ENCODE measurements around the gene CCSER2. TPM values are rescaled to one million over a fixed set of nuclear protein-coding genes. Genes with fewer than 3 reads are reported as not detected.
"Not testable (repeated sequence)": the region's sequence is repeated elsewhere in the genome, so short reads cannot be mapped to it uniquely, and the experiment has no call there.

CCSER2 gene
- total and polyA plus RNA-seq, 4 donors: 23.1 to 111 (median 59.4) TPM

DNA sequence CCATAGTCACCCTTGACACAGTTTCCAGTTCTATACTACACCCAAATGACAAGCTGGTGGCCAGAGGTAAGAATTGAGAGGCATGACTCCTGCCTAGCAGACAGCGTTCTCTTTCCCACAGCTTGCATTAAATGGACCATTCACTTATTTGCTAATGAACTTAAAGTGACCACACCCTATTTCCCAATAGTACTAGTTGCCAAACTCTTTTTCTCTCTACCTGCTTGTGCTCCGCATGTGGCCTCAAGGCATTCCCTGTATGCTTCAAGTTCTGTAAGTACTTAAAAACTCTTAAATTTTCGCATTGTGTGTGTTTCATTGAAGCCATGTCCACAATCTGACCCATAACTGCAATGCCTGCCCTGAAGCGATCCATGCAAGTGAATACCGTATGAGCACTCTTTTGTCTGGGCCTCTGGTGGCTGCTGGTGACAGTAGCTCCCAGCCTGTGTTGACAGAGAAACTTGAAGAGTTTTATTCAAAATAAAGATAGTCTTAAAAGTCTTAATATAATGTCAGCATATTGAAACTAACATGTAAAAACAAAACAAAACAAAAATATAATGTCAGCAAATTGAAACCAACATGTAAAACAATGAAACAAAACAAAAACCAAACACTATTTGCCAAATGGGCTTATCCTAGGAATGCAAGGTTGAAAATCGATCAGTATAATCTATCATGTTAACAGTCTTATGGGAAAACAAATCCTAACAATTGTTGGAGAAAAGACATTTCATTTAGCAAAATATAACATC lies 73.6 kb downstream of the CCSER2 start:
- no peak for ATAC-seq (ENCODE audit: low FRiP score)
- H3K9me3 ChIP-seq (ENCODE audit: control insufficient read depth, low read length): no peaks in the 10 kb centered on the region
- intact Hi-C loops (cut with DNase I): no loop called here
- H3K36me3 ChIP-seq (ENCODE audit: control insufficient read depth in 1 of 2, insufficient read depth in 2 of 2, low read length in 1 of 2): no peaks in the 10 kb centered on the region
- H3K27ac ChIP-seq (ENCODE audit: low read depth in 1 of 2, low read length in 2 of 2): no peak overlapping the region
- H3K4me1 ChIP-seq (ENCODE audit: control insufficient read depth in 1 of 2, insufficient read depth in 2 of 2, low read length in 2 of 2): no peaks in the 10 kb centered on the region
- no peak for DNase-seq
- no peak overlapping the region for H3K4me3 ChIP-seq (ENCODE audit: low read length in 2 of 2)
- H3K27me3 ChIP-seq (ENCODE audit: control insufficient read depth in 1 of 2, insufficient read depth in 2 of 2, low read length in 1 of 2): no peaks in the 10 kb centered on the region
- 91 to 92% methylated on average over 6 of the region's 6 CpGs for WGBS, 2 donors

DNA sequence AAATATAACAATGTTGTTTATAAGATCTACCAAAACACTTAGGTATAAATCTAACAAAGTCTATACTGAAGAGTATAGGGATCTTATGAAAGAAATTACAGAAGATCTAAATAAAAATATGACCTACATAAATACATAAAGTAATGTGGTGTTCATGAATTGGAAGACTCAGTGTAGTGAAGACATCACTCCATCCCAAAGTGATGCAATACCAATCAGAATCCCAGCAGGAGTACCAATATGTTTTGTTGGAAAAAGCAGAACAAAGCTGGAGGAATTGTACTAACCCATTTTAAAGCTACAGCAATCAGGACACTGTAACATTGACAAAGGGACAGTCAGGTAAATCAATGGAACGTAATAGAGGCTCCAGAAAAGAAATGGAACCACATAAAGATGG lies 76.4 kb downstream of the CCSER2 start:
- DNase-seq (no peak), ATAC-seq (ENCODE audit: low FRiP score) (no peak)
- Histone ChIP-seq H3K27me3 (ENCODE audit: control insufficient read depth in 1 of 2, insufficient read depth in 2 of 2, low read length in 1 of 2) (no peaks in the 10 kb centered on the region), H3K4me3 (ENCODE audit: low read length in 2 of 2) (no peak overlapping the region), H3K4me1 (ENCODE audit: control insufficient read depth in 1 of 2, insufficient read depth in 2 of 2, low read length in 2 of 2) (no peaks in the 10 kb centered on the region), H3K27ac (ENCODE audit: low read depth in 1 of 2, low read length in 2 of 2) (no peak overlapping the region), H3K9me3 (ENCODE audit: control insufficient read depth, low read length) (no peaks in the 10 kb centered on the region), H3K36me3 (ENCODE audit: control insufficient read depth in 1 of 2, insufficient read depth in 2 of 2, low read length in 1 of 2) (no peaks in the 10 kb centered on the region)
- intact Hi-C loops (cut with DNase I): no loop called here
- 96% methylated on average over 1 of the region's 1 CpG for WGBS, 2 donors

DNA sequence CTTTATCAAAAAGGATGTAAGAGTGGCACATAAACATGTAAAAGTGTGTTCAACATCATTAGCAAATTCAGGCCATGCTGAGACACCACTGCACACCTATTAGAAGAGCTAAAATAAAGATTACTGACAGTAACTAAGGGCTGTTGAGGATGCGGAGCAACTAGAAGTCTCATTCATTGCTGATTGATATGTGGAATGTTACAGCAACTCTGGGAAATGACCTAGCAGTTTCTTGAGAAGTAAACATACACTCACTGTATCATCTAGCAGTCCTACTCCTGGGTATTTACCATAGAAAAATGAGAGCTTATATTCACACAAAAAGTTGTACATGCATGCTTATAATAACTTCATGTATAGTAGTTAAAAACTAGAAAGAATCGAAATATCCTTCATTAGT lies 77.3 kb downstream of the CCSER2 start:
- no peaks in the 10 kb centered on the region for H3K4me1 ChIP-seq (ENCODE audit: control insufficient read depth in 1 of 2, insufficient read depth in 2 of 2, low read length in 2 of 2)
- intact Hi-C loops (cut with DNase I): loop anchor here in 1 of 2 donors (2.0 kb wide), 1 partner anchor 19 kb away; no protein-coding TSS in a partner anchor
- ATAC-seq (ENCODE audit: low FRiP score) (no peak), DNase-seq (no peak)
- no peak overlapping the region for H3K27ac ChIP-seq (ENCODE audit: low read depth in 1 of 2, low read length in 2 of 2)
- H3K4me3 ChIP-seq (ENCODE audit: low read length in 2 of 2): no peak overlapping the region
- no peaks in the 10 kb centered on the region for H3K9me3 ChIP-seq (ENCODE audit: control insufficient read depth, low read length)
- no peaks in the 10 kb centered on the region for H3K36me3 ChIP-seq (ENCODE audit: control insufficient read depth in 1 of 2, insufficient read depth in 2 of 2, low read length in 1 of 2)
- H3K27me3 ChIP-seq (ENCODE audit: control insufficient read depth in 1 of 2, insufficient read depth in 2 of 2, low read length in 1 of 2): no peaks in the 10 kb centered on the region
- WGBS, 2 donors: 98% methylated on average over 2 of the region's 2 CpGs

DNA sequence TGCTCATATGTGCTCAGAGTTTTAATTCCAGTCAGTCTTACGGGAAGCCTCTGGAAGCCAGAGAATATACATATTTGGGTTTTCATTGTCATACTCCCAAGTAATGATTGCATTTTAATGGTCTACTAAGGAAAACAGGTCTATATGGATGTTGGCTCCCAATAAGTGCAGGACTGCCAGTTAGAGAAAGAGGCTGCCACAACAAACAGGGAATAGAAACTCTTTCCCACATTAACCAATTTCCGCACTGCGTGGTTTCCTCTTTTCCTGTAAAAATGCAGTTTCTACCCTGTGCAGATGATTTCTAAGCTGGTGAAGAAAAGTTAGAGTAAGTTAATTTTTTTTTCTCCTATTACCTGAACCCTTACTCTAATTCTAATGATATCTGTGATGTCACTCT lies 78.2 kb downstream of the CCSER2 start:
- no peaks in the 10 kb centered on the region for H3K36me3 ChIP-seq (ENCODE audit: control insufficient read depth in 1 of 2, insufficient read depth in 2 of 2, low read length in 1 of 2)
- intact Hi-C loops (cut with DNase I): loop anchor here in 1 of 2 donors (2.0 kb wide), 1 partner anchor 18 kb away; no protein-coding TSS in a partner anchor
- H3K27me3 ChIP-seq (ENCODE audit: control insufficient read depth in 1 of 2, insufficient read depth in 2 of 2, low read length in 1 of 2): no peaks in the 10 kb centered on the region
- peak overlapping the region in 1 of 2 donors; percentile 43 for H3K27ac ChIP-seq (ENCODE audit: low read depth in 1 of 2, low read length in 2 of 2)
- DNase-seq (no peak), ATAC-seq (ENCODE audit: low FRiP score) (peak; percentile 48)
- H3K4me1 ChIP-seq (ENCODE audit: control insufficient read depth in 1 of 2, insufficient read depth in 2 of 2, low read length in 2 of 2): no peaks in the 10 kb centered on the region
- H3K9me3 ChIP-seq (ENCODE audit: control insufficient read depth, low read length): no peaks in the 10 kb centered on the region
- no peak overlapping the region for H3K4me3 ChIP-seq (ENCODE audit: low read length in 2 of 2)
- WGBS, 2 donors: 1 to 6% methylated on average over 3 of the region's 3 CpGs

DNA sequence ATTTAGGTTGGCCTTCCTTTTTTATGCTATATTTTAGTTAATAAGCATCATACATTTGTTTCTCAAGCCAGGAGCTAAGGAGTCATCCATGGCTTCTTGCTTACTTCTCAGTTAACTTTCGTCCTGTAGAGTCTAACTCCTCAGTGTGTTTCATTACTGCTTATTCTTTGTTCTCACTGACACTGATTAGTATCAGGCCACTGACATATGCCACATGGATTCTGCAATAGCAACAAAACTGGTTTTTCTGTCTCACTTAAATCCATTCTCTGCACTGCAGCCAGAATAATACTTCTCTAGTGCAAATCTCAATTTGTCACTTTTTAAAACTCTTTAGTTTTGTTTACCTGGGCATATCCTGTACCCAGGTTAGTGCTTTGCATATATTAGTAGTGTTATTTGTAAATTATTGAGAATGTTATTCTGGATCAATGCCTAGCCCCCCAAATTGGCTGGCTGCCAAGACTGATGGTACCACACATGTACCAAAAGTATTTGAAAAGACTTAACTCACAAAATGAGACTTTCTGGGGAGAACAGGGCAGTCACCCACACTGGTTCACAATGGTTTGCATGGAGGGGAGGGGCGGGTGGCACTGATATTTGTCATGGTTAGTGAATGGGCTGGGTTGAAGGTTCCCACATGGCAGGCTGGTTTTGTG lies 79.1 kb downstream of the CCSER2 start:
- intact Hi-C loops (cut with DNase I): loop anchor here in 1 of 2 donors (2.0 kb wide), 1 partner anchor 17 kb away; no protein-coding TSS in a partner anchor

DNA sequence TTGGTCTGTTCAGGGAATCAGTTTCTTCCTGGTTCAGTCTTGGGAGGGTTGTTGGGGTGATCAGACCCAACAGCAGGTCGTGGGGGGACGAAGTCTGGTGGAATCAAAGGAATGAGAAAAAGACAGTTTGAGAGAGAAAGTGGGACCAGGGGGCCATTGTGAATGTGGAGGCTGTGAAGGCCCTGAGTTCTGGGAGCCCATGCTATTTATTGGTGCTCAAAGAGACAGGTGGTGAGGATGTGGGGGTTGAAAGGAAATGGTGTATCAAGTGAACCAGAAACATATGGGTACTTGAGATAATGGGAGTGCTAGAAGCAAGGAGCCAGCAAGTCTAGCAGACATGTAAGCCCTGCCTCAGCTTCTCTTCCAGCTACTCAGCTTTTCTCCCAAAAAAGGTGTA lies 84.1 kb downstream of the CCSER2 start:
- H3K36me3 ChIP-seq (ENCODE audit: control insufficient read depth in 1 of 2, insufficient read depth in 2 of 2, low read length in 1 of 2): no peaks in the 10 kb centered on the region
- H3K4me3 ChIP-seq (ENCODE audit: low read length in 2 of 2): no peak overlapping the region
- H3K9me3 ChIP-seq (ENCODE audit: control insufficient read depth, low read length): no peaks in the 10 kb centered on the region
- H3K27ac ChIP-seq (ENCODE audit: low read depth in 1 of 2, low read length in 2 of 2): no peak overlapping the region
- no peak for DNase-seq
- no peaks in the 10 kb centered on the region for H3K4me1 ChIP-seq (ENCODE audit: control insufficient read depth in 1 of 2, insufficient read depth in 2 of 2, low read length in 2 of 2)
- no peaks in the 10 kb centered on the region for H3K27me3 ChIP-seq (ENCODE audit: control insufficient read depth in 1 of 2, insufficient read depth in 2 of 2, low read length in 1 of 2)
- intact Hi-C loops (cut with DNase I): no loop called here
- ATAC-seq (ENCODE audit: low FRiP score): no peak
- WGBS, 2 donors: 97 to 100% methylated on average over 2 of the region's 2 CpGs

More for the DNA sequence above, 79.1 kb downstream of the CCSER2 start:
- H3K4me1 ChIP-seq (ENCODE audit: control insufficient read depth in 1 of 2, insufficient read depth in 2 of 2, low read length in 2 of 2): no peaks in the 10 kb centered on the region
- WGBS, 2 donors: 49 to 53% methylated on average over 2 of the region's 2 CpGs
- DNase-seq: no peak
- H3K4me3 ChIP-seq (ENCODE audit: low read length in 2 of 2): no peak overlapping the region
- H3K36me3 ChIP-seq (ENCODE audit: control insufficient read depth in 1 of 2, insufficient read depth in 2 of 2, low read length in 1 of 2): no peaks in the 10 kb centered on the region
- ATAC-seq (ENCODE audit: low FRiP score): no peak
- no peaks in the 10 kb centered on the region for H3K9me3 ChIP-seq (ENCODE audit: control insufficient read depth, low read length)
- H3K27me3 ChIP-seq (ENCODE audit: control insufficient read depth in 1 of 2, insufficient read depth in 2 of 2, low read length in 1 of 2): no peaks in the 10 kb centered on the region
- H3K27ac ChIP-seq (ENCODE audit: low read depth in 1 of 2, low read length in 2 of 2): no peak overlapping the region

DNA sequence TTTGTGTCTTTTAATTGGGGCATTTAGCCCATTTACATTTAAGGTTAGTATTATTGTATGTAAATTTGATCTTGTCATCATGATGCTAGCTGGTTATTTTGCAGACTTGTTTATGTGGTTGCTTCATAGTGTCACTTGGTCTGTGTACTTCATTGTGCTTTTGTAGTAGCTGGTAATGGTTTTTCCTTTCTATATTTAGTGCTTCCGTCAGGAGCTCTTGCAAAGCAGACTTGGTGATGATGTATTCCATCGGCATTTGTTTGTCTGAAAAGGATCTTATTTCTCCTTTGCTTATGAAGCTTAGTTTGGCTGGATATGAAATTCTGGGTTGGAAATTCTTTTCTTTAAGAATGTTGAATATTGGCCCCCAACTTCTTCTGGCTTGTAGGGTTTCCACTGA lies 85.7 kb downstream of the CCSER2 start:
- intact Hi-C loops (cut with DNase I); H3K27ac ChIP-seq (ENCODE audit: low read depth in 1 of 2, low read length in 2 of 2): not testable (repeated sequence)
- WGBS, 2 donors: 88 to 90% methylated on average over 2 of the region's 2 CpGs

DNA sequence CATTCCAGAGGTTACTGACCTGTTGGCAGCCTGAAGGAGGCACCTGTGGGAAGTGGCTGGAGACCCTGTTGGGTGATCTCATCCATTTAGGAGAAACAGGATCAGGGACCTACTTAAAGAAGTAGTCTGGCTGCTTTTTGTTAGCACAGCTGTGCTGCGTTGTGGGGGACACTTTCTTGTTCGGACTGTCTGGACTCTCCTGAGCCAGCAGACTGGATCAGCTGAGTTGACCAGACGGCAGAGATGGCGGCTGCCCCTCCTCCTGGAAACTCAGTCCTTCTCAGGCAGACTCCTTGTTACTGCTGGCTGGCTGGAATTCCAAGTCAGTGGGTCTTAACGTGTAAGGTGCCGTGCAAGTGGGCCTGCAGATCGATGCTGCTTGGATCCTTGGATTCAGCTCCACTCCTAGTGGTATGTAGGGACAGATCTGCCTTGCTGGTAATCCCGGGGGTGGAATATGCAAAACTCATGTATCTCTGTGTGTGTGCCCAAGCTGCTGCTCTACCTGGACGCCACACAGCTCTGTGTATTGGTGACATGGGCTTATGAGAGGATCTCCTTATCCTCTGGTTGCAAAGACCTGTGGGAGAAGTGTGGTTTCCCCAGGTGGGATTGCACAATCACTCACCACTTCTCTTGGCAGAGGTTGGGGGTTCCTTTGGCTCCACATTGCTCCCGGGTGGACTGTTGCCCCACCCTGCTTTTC lies 87.3 kb downstream of the CCSER2 start:
- Histone ChIP-seq H3K4me3 (ENCODE audit: low read length in 2 of 2) (no peak overlapping the region), H3K4me1 (ENCODE audit: control insufficient read depth in 1 of 2, insufficient read depth in 2 of 2, low read length in 2 of 2) (no peaks in the 10 kb centered on the region), H3K27me3 (ENCODE audit: control insufficient read depth in 1 of 2, insufficient read depth in 2 of 2, low read length in 1 of 2) (no peaks in the 10 kb centered on the region), H3K36me3 (ENCODE audit: control insufficient read depth in 1 of 2, insufficient read depth in 2 of 2, low read length in 1 of 2) (no peaks in the 10 kb centered on the region), H3K9me3 (ENCODE audit: control insufficient read depth, low read length) (no peaks in the 10 kb centered on the region), H3K27ac (ENCODE audit: low read depth in 1 of 2, low read length in 2 of 2) (no peak overlapping the region)
- DNase-seq (no peak), ATAC-seq (ENCODE audit: low FRiP score) (no peak)
- intact Hi-C loops (cut with DNase I): no loop called here
- 90% methylated on average over 10 of the region's 10 CpGs for WGBS, 2 donors

More for the DNA sequence above, 85.7 kb downstream of the CCSER2 start:
- H3K4me1 ChIP-seq (ENCODE audit: control insufficient read depth in 1 of 2, insufficient read depth in 2 of 2, low read length in 2 of 2); H3K36me3 ChIP-seq (ENCODE audit: control insufficient read depth in 1 of 2, insufficient read depth in 2 of 2, low read length in 1 of 2); H3K9me3 ChIP-seq (ENCODE audit: control insufficient read depth, low read length); DNase-seq; ATAC-seq (ENCODE audit: low FRiP score); H3K4me3 ChIP-seq (ENCODE audit: low read length in 2 of 2); H3K27me3 ChIP-seq (ENCODE audit: control insufficient read depth in 1 of 2, insufficient read depth in 2 of 2, low read length in 1 of 2): not testable (repeated sequence)

All from aorta (tissue), 5 donors.